Activated T-helper 1 cell treated with Interleukin-2 at 50 U/mL for 16 hours (primary cell): ENCODE measurements around the gene DDIT4.
"Not testable (repeated sequence)": the region's sequence is repeated elsewhere in the genome, so short reads cannot be mapped to it uniquely, and the experiment has no call there.

ENCODE experiments used
- DNase-seq: peaks from one replicate; pipeline ENCODE4 v3.0.0-alpha.2; 2020; ENCODE audit warnings: low read depth

The DDIT4 gene, protein sequence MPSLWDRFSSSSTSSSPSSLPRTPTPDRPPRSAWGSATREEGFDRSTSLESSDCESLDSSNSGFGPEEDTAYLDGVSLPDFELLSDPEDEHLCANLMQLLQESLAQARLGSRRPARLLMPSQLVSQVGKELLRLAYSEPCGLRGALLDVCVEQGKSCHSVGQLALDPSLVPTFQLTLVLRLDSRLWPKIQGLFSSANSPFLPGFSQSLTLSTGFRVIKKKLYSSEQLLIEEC

DNA sequence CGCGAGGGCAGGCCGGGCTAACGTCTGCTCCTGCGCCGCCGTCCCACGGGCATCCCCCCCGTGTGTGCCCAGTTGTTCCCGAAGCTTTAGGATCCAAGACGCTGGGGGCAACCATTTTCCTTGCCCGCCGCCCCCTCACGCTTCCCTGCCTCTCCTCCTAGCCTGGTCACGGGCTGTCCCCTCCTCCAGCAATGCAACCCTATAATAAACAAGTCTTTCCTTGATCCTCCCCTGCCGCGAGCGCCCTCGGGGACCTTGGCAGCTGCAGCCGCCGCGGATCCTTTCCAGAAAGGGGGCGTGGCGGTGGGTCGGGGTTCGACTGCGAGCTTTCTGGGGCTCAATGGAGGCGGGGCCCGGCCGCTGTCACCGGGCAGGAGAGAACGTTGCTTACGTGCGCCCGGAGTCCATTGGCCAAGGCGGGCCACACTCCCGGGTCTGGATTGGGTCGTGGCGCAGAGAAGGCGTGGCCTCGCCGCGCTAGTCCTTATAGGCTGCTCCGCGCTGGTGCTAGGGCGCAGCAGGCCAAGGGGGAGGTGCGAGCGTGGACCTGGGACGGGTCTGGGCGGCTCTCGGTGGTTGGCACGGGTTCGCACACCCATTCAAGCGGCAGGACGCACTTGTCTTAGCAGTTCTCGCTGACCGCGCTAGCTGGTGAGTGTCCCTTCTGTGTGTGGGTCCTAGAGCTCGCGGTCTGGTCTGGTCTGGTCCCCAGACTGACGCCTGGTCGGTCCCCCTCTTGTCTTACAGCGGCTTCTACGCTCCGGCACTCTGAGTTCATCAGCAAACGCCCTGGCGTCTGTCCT is at the start of gene DDIT4:
DDIT4 (plus strand) TSS at position 515 of the 803 bp plus-strand sequence. CDS start 293 bp downstream, outside the sequence.
- DNase-seq, result peak; percentile 93

GRCh38 chr10:72224191-72224590 is 49.5 kb upstream of the DDIT4 start:
- DNase-seq, result not testable (repeated sequence)

GRCh38 chr10:72226418-72227027 is 47.2 kb upstream of the DDIT4 start:
- DNase-seq, result no peak

DNA sequence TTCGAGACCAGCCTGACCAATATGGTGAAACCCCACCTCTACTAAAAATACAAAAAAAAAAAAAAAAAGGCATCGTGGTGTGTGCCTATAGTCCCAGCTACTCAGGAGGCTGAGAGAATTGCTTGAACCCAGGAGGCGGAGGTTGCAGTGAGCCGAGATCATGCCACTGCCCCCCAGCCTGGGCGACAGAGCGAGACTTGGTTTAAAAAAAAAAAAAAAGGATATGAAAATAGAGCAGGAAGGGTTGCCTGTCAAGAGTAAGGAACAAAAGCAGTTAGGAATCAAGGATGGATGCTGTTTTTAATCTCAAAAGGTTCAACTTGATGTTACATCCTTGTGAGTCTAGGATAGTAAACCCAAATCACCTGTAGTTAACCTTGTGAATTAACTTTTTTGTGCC is 45.9 kb upstream of the DDIT4 start:
- no peak for DNase-seq

DNA sequence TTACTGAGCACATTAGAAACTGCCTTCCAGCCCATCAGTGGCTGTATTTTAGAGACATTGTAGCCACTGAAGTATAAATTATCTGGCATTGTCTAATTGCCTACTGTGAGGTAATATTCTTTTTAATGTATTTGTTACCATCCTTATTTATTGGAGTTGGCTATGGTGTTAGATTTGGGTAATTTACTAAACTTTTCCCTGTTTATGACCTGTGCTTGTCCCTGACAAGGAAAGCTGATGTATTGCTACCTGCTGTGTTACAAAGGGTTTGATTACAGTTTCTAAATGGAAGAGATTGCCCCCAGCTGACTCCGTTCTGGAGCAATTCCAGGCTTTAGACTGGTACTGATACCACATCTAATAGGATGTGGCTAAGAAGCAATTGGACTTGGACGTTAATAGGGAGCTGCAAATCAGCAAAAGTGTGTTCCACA is 45.4 kb upstream of the DDIT4 start:
- no peak for DNase-seq

- DNase-seq, result no peak
Observed at GRCh38 chr10:72229261-72230251, 44.2 kb upstream of the DDIT4 start.

- no peak for DNase-seq
Observed at GRCh38 chr10:72233621-72234020, 40.1 kb upstream of the DDIT4 start.

GRCh38 chr10:72234560-72235095 is 39.1 kb upstream of the DDIT4 start:
- no peak for DNase-seq

DNA sequence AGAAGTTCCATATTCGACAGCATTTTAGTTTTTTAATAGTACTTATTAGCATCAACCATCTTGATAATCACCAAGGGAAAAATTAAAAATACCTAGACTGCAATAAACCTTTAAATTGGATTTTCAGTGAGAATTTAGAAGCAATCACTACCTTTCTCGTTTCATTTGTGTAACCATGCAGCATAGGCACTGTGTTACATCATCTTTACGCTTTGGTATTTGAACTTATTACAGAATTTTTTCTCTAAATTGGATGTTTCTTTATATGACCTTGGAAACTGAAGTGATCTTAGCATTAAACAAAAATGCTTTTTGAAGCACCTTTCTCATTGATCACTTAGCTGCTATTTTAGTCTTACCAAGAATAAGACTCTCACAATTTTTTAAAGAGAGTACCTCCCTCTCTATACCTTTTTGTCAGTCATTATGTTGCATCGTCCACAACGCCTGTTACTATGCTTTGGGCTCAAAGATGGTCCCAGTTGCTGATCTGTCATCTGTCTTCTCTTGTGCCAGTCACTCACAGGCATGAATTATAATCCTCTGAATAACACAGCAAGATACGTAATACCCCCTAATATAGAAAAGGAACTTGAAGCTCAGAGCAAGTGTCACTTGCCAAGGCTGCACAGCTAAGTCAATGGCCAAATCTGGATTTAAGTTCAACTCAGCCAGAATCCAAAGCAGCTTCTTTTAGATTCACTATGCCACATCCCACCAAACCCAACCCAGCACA is 38.0 kb upstream of the DDIT4 start:
- no peak for DNase-seq

GRCh38 chr10:72238392-72239175 is 35.1 kb upstream of the DDIT4 start:
- DNase-seq, result no peak

DNA sequence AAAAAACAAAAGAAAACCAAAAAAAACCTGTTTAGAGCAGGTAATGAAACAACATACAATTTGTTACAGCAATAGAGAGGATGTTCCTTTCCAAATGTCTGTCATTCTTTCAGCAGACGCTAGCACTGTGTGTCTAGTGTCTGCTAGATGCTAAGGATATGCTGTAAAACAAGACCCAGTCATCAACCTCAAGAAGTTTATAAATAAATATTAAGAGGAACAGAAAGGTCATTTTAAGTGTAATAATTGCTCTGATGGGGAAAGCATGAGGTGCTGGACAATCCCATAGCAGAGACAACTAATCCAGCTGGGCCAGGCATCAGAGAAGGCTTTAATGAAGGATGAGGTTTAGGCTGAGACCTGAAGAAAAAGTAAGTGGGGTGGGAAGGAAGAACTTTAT is 34.3 kb upstream of the DDIT4 start:
- no peak for DNase-seq

DNA sequence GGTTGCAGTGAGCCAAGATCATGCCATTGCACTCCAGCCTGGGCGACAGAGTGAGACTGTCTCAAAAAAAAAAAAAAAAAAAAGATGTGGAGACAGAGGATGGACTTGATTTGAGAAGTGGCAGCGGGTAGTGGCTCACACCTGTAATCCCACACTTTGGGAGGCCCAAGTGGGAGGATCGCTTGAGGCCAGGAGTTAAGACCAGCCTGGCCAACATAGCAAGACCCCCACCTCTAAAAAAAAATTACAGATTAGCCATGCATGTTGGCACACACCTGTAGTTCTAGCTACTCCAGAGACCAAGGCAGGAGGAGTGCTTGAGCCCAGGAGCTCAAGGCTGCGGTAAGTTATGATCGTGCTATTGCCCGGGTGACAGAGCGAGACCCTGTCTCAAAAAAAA is 33.4 kb upstream of the DDIT4 start:
- no peak for DNase-seq

DNA sequence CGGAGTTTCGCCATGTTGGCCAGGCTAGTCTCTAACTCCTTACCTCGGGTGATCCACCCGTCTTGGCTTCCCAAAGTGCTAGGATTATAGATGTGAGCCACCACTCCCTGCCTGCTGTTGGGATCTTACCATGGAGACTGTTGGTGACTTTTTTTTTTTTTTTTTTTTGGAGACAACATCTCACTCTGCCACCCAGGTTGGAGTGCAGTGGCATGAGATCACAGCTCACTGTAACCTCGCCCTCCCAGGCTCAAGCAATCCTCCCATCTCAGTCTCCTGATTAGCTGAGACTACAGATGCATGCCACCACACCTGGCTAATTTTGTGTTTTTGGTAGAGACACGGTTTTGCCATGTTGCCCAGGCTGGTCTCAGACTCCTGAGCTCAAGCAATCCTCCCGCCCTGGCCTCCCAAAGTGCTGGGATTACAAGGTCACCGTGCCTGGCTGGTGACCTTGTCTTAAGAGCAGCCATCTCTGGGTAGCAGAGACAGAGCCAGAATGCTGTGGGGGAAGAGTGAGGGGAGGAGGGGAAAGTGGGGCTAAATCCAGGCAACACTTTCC is 32.0 kb upstream of the DDIT4 start:
- DNase-seq, result no peak

DNA sequence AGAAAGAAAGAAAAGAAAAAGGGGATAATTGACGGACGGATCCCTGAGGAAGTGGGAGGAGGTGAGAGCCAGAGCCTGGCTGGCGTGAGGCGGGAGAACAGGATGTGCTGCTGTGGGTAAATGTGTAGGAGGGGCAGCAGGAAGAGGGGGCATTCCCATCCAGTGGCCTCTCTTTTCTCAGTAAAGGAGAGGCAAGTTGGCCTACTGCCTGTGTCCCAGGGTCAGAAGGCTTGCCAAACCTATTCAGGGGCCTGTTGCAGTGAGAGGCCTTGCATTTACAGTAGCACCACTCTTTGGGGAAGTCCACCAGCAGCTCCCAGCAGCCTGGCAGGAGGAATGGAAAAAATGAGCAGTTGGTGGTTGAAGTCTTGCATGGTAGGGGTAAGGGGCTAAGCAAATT is 31.0 kb upstream of the DDIT4 start:
- DNase-seq, result no peak

- DNase-seq, result no peak
Observed at GRCh38 chr10:72243822-72244437, 29.8 kb upstream of the DDIT4 start.

- DNase-seq, result no peak
Observed at GRCh38 chr10:72244573-72245038, 29.1 kb upstream of the DDIT4 start.

DNA sequence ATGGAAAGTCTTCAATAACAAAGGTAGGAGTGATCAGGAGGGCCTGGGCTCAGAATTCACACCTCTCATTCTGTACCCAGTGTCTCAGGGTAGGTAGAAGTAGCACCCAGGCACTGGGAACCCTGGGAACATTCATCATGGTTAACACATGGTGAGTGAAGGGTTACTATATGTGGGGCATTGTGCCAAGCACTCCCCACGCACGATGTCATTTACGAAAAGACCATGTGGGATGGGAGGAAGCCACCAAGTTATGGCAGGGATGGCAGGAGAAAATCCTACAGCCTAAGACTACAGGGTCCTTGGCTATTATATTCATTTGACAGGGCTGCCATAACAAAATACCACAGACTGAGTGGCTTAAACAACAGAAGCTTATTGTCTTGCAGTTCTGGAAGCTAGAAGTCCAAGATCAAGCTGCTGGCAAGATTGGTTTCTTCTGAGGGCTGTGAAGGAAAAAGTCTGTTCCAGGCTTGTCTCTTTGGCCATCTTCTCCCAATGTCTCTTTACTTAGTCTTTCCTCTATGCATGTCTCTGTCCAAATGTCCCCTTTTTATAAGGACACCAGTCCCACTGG is 27.7 kb upstream of the DDIT4 start:
- DNase-seq, result no peak

GRCh38 chr10:72248468-72249151 is 25.1 kb upstream of the DDIT4 start:
- peak; percentile 55 for DNase-seq
